IPS-NIHi11 (cell line): ENCODE results near the gene MXRA7.
A peak's percentile ranks its signal among the peaks of the same experiment; 100 is the strongest.

Experiments used
- DNase-seq: peaks from one replicate; pipeline ENCODE4 v3.0.0; 2012; ENCODE audit warnings: mixed read lengths, low spot score

The MXRA7 gene

GRCh38 chr17:76677406-76677805, 33.4 kb downstream of the MXRA7 start:
- DNase-seq, result no peak

- DNase-seq, result no peak
These were observed 34.1 kb downstream of the MXRA7 start for GRCh38 chr17:76676629-76677028.

GRCh38 chr17:76675648-76676047, 35.1 kb downstream of the MXRA7 start:
- DNase-seq, result no peak

- DNase-seq, result no peak
These were observed 36.2 kb downstream of the MXRA7 start for GRCh38 chr17:76674600-76674999.

GRCh38 chr17:76673729-76674128, 37.0 kb downstream of the MXRA7 start:
- DNase-seq, result no peak

- no peak for DNase-seq
These were observed 37.9 kb downstream of the MXRA7 start for GRCh38 chr17:76672892-76673291.

- no peak for DNase-seq
These were observed 38.4 kb downstream of the MXRA7 start for GRCh38 chr17:76672270-76672851.

GRCh38 chr17:76671912-76672262, 38.9 kb downstream of the MXRA7 start:
- no peak for DNase-seq

- DNase-seq, result peak; percentile 98
These were observed 39.4 kb downstream of the MXRA7 start for GRCh38 chr17:76671123-76671911.

- no peak for DNase-seq
These were observed 40.0 kb downstream of the MXRA7 start for GRCh38 chr17:76670718-76671122.

- DNase-seq, result no peak
These were observed 40.6 kb downstream of the MXRA7 start for GRCh38 chr17:76670020-76670717.

- DNase-seq, result no peak
These were observed 42.8 kb downstream of the MXRA7 start for GRCh38 chr17:76667786-76668453.

- no peak for DNase-seq
These were observed 43.3 kb downstream of the MXRA7 start for GRCh38 chr17:76667491-76667755.

GRCh38 chr17:76660656-76661042, 50.1 kb downstream of the MXRA7 start:
- no peak for DNase-seq

GRCh38 chr17:76659928-76660655, 50.7 kb downstream of the MXRA7 start:
- DNase-seq, result no peak

GRCh38 chr17:76658242-76658662, 52.5 kb downstream of the MXRA7 start:
- DNase-seq, result no peak

- no peak for DNase-seq
These were observed 53.1 kb downstream of the MXRA7 start for GRCh38 chr17:76657505-76658241.

GRCh38 chr17:76654408-76654807, 56.4 kb downstream of the MXRA7 start:
- DNase-seq, result no peak

- DNase-seq, result no peak
These were observed 60.3 kb downstream of the MXRA7 start for GRCh38 chr17:76650504-76650903.

- no peak for DNase-seq
These were observed 64.1 kb downstream of the MXRA7 start for GRCh38 chr17:76646712-76647111.

- DNase-seq, result no peak
These were observed 65.3 kb downstream of the MXRA7 start for GRCh38 chr17:76645481-76645880.

- DNase-seq, result no peak
These were observed 65.8 kb downstream of the MXRA7 start for GRCh38 chr17:76644995-76645394.
